GM12892 (cell line): Measurements from ENCODE around the gene SRC.

Experiments
- DNase-seq: peaks from one replicate; pipeline ENCODE4 v3.0.0; 2011; ENCODE audit not compliant: insufficient read length
- FAIRE-seq: peaks from 2 replicates; lab custom pipeline; 2011; peaks lifted over from hg19 to GRCh38; lab: Jason Lieb, UNC
- POLR2A ChIP-seq: IDR thresholded peaks from 2 replicates; pipeline ENCODE4 v1.6.1; 2011; ENCODE audit warnings: low read depth, low read length, control low read depth
- POLR2AphosphoS5 ChIP-seq: IDR thresholded peaks from 2 replicates; pipeline ENCODE4 v1.6.1; 2011; ENCODE audit warnings: low read depth, low read length, control low read depth
- TAF1 ChIP-seq: IDR thresholded peaks from 2 replicates; pipeline ENCODE4 v1.6.1; 2011; ENCODE audit warnings: low read depth, mild to moderate bottlenecking, control low read depth, low read length, borderline replicate concordance

The SRC gene

DNA sequence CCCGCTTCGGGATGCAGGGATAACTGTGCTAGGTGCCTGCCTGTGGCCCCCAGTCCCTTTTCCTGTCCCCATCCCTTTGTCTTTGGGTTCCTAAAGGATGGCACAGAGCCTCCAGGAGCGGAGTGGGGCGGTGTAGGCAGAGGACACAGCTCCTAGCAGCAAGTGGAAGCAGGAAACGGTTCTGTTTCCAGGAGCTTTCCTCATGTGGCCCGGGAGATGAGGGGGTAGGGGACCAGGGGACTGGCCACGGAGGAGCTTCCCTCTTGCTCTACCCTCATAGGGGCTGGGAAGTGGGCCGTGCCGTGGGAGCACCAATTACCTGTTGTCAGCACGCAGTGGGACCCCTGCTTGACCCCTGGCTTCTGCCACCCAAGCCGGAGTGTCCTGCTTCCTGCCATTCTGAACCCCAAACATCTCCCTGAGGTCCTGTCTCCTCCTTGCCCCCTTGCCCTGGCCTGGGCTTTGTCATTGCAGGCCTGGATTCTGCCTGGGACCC, 76.9 kb downstream of the SRC start:
- no peak for FAIRE-seq
- DNase-seq: no peak
- TF ChIP-seq TAF1: no peak

DNA sequence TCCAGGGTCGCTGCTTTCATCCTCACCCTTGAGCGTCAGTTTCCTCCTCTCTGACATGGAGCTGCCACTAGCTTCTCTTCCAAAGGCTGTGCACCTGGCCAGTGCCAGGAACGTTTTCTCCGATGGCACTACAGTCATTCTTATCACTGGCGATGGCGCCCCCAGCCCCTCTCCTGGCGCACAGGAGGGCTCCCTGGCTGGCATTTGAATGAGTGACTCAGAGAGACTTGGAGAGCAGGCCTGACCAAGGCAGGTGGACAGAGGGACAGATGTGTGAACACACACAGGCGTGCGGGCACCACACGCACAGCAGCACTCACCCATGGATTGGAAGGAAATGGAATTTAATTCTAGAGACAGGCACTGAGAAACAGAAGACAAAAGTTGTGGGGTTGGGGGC, 77.6 kb downstream of the SRC start:
- TF ChIP-seq POLR2A (no peak), TAF1 (no peak), POLR2AphosphoS5 (no peak)
- no peak for DNase-seq
- FAIRE-seq: no peak

DNA sequence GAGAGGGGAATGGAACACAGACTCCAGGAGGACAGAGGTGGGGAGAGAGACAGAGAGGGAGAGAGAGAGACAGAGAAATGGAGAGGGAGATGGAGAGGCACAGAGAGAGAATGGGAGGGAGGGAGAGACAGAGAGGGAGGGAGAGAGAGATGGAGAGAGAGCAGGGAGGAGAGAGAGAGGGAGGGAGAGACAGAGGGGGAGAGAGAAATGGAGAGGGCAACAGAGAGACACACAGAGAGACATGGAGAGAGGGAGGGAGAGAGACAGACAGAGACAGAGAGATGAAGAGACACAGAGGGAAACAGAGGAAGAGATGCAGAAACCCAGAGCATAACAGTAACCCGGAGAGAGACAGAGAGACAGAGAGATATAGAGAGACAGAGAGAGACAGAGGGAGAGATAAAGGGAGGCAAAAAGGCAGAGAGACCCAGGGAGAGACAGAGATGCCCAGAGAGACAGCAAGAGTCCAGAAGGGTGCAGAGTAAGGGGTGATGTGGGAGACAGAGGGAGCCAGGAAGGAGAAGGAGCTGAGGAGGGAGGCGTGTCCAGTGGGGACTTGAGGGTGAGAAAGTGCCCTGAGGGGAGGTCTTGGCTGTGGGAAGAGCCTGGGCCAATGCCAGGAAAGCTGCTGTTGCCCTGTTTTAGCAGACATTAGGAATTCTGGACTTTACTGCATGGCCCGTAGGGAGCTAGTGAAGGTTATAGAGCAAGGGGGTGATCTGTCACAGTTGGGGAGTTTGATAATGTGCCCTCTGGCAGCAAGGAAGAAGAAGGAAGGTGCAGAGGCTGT, 78.3 kb downstream of the SRC start:
- DNase-seq (no peak), FAIRE-seq (no peak)
- TF ChIP-seq TAF1 (no peak), POLR2A (no peak), POLR2AphosphoS5 (no peak)

DNA sequence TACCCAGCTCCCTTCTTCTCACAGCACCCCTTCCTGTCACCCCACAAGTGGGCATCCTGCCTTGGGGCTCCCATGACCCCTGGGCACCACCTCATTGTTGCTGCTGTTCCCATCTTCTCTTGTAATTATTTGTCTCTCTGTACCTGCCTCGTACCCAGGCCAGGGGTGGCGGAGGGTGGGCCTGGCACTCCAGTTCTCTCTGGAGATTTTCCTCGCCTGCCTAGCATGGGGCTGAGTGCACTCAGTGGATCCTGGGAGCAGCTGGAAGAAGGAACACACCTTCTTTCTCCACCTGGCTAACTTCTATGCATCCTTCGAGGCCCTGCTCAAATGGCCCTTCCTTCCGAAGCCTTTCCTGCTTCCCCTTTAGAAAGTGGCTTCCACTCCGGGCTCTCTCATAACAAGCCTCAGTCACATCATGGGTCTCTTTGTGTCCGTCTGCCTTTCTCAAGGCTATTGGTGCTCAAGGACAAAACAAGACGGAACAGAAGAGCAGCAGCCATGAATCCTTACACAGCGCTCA, 79.2 kb downstream of the SRC start:
- FAIRE-seq: no peak
- TF ChIP-seq POLR2AphosphoS5 (no peak), TAF1 (no peak), POLR2A (no peak)
- no peak for DNase-seq

DNA sequence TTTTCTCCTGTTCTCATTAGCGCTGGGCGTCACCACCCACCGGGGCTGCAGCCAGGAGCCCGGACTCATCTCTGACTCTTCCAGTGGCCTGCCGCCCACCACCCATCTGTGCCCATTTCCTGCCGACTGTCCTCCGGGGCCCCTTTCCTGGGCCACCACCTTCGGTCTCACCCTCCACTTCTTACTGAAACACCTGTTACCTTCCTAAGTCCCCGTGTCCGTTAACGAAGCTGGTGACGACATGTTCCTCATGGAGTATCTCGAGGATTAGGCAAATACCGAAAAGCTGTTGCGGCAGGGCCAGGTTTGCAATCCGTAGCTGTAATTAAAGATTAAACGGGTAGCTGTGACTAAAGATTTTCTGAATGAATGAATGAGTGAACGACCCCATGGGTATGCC, 80.2 kb downstream of the SRC start:
- DNase-seq (no peak), FAIRE-seq (no peak)
- TF ChIP-seq TAF1: no peak
- no peak for TF ChIP-seq POLR2A
- TF ChIP-seq POLR2AphosphoS5: no peak

DNA sequence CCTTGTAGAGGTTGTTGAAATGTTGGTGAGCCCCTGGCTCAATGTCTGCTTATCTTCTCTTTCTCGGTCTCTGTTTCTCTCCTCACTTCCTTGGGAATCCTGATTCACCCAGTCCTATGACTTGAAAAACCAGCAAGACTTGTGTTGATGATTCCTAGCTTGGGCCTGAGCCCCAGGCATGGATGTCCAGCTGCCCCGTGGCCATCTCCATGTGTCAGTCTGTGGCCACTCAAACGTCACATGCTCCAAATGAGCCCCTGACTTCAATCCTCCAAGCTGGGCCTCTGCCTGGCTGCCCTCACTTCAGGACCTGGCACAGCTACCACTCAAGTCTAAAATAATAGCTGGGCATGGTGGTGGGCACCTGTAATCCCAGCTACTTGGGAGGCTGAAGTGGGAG, 81.0 kb downstream of the SRC start:
- no peak for FAIRE-seq
- DNase-seq: no peak

DNA sequence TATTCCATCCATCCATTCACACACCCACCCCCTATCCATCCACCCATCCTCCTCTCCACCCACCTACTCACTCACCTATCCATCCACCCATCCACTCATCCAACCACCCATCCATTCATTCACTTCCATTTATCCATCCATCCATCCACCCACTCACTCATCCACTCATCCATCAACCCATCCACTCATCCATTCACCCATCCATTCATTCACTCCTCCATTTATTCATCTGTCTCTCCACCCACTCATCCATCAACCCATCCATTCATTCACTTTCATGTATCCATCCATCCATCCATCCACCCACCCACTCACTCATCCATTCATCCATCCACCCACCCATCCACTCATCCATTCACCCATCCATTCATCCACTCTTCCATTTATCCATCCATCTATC, 84.1 kb downstream of the SRC start:
- DNase-seq: no peak
- no peak for TF ChIP-seq POLR2A
- no peak for TF ChIP-seq POLR2AphosphoS5
- no peak for TF ChIP-seq TAF1
- no peak for FAIRE-seq

More for the DNA sequence above, 81.0 kb downstream of the SRC start:
- TF ChIP-seq TAF1: no peak
- no peak for TF ChIP-seq POLR2A
- TF ChIP-seq POLR2AphosphoS5: no peak

DNA sequence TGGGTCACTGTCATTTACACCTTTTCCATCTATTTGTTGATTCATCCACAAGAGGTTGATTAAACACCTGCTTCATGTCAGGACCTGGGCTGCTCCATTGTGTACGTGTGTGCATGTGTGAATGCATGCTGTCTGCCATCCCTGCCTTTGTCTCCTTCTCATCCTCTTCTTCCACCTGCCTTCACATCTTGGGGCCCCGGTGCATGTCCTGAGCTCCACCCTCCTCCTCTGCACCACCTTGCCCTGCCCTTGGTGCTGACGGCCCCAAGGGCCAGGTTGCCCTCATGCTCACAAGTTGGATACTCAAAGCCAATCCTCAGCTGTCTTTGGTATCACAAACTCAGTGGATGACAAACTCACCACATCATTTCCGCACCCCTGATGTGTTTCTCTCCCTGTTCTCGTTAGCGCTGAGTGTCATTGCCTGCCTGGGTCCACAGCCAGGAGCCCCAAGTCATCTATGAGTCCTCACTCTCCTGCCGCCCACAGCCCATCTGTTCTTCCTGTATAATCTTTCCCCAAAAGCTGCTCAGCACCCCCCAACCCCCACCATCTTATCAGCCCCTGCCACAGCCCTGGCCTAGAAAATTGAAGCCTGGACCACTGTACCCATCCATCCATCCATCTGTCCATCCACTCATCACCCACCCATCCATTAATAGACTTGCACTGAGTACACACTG, 85.0 kb downstream of the SRC start:
- TF ChIP-seq TAF1: no peak
- no peak for TF ChIP-seq POLR2A
- no peak for TF ChIP-seq POLR2AphosphoS5
- FAIRE-seq (no peak), DNase-seq (no peak)

DNA sequence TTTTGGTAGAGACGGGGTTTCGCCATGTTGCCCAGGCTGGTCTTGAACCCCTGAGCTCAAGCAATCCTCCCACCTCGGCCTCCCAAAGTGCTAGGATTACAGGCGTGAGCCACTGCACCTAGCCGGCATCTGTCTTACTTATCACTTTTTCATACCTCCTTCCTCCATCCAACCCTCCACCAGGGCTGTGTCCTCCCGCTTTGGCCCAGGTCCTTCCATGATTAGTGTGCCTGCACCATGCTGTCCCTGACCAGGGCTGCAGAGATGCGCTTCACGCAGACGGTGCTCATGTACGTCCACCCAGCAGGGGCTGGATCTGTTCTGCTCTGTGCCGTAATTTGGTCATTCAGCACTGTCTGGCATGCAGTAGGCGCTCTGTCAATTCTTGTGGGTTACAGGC, 85.8 kb downstream of the SRC start:
- DNase-seq (no peak), FAIRE-seq (no peak)
- no peak for TF ChIP-seq POLR2AphosphoS5
- TF ChIP-seq TAF1: no peak
- TF ChIP-seq POLR2A: no peak

DNA sequence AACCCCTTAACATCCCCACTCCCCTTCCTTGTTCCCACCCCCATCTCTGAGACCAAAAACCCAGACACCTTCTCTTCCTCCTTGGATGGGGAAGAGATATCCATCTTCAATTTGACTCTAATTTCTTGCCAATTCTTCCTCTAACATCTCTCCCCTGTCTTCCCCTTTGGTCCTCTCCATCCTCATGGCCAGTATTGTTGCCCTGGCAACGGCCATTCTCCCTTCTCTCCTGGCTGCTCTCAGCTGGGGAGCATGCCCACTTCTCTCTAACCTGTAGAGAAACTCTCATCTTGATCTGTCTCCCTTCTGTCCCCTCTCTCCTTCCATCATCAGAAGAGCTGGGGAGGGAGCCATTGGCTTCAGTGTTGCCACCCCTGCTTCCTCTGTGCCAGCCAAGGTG, 86.7 kb downstream of the SRC start:
- TF ChIP-seq TAF1: no peak
- TF ChIP-seq POLR2AphosphoS5: no peak
- no peak for TF ChIP-seq POLR2A
- FAIRE-seq (no peak), DNase-seq (no peak)

DNA sequence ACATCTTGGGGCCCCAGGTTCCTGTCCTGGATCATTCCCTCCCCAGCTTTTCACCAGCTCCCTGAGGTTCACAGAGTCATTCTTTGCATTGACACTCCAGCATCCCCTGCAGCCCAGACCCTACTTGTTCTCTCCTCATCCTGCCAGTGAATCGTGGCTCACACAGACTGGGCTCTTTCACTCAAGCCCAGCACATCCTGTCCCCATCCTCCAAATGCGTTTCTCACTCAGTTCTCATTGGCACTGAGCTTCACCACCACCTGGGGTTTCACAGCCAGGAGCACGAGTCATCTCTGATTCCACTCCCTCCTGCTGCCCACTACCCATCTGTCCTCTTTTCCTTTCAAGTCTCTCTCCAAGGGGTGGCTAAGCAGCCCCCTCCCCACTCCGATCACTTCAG, 89.7 kb downstream of the SRC start:
- no peak for DNase-seq
- TF ChIP-seq TAF1 (no peak), POLR2A (no peak)
- no peak for FAIRE-seq
